LHCN-M2 (cell line): ENCODE results near the gene PUDP. TPM values are rescaled to one million over a fixed set of nuclear protein-coding genes. Genes with fewer than 3 reads are reported as not detected.
"Not testable (repeated sequence)": the region's sequence is repeated elsewhere in the genome, so short reads cannot be mapped to it uniquely, and the experiment has no call there.

Experiments used
- DNase-seq: peaks from one replicate; pipeline ENCODE4 v3.0.0-alpha.2; 2012; ENCODE audit warnings: low read depth
- total RNA-seq: library from RNA; depleted of rRNA; stranded (reverse); fragments of >200 nt; gene quantifications from 2 replicates; pipeline ENCODE4 v1.2.3, GENCODE V29; 2014

The PUDP gene
- total RNA-seq, 1 experiment from 2014 or later: 13.2 TPM

- no peak for DNase-seq
Observed at GRCh38 chrX:7109838-7110793, 37.8 kb downstream of the PUDP start.

GRCh38 chrX:7109049-7109531 is 38.9 kb downstream of the PUDP start:
- peak; percentile 44 for DNase-seq

GRCh38 chrX:7108030-7108429 is 39.9 kb downstream of the PUDP start:
- no peak for DNase-seq

GRCh38 chrX:7106649-7107048 is 41.3 kb downstream of the PUDP start:
- DNase-seq: no peak

- no peak for DNase-seq
Observed at GRCh38 chrX:7102119-7102518, 45.8 kb downstream of the PUDP start.

- no peak for DNase-seq
Observed at GRCh38 chrX:7100022-7100421, 47.9 kb downstream of the PUDP start.

- not testable (repeated sequence) for DNase-seq
Observed at GRCh38 chrX:7095657-7096056, 52.3 kb downstream of the PUDP start.

GRCh38 chrX:7093305-7093704 is 54.6 kb downstream of the PUDP start:
- no peak for DNase-seq

- DNase-seq: no peak
Observed at GRCh38 chrX:7092543-7092942, 55.4 kb downstream of the PUDP start.

GRCh38 chrX:7091923-7092322 is 56.0 kb downstream of the PUDP start:
- no peak for DNase-seq

GRCh38 chrX:7090641-7091040 is 57.3 kb downstream of the PUDP start:
- DNase-seq: no peak

GRCh38 chrX:7088968-7089615 is 58.9 kb downstream of the PUDP start:
- DNase-seq: no peak

GRCh38 chrX:7086384-7086783 is 61.6 kb downstream of the PUDP start:
- no peak for DNase-seq

GRCh38 chrX:7085879-7086278 is 62.1 kb downstream of the PUDP start:
- DNase-seq: no peak

- no peak for DNase-seq
Observed at GRCh38 chrX:7084841-7085240, 63.1 kb downstream of the PUDP start.

GRCh38 chrX:7083468-7084396 is 64.2 kb downstream of the PUDP start:
- peak; percentile 93 for DNase-seq

- peak; percentile 49 for DNase-seq
Observed at GRCh38 chrX:7083021-7083420, 64.9 kb downstream of the PUDP start.

GRCh38 chrX:7082556-7082955 is 65.4 kb downstream of the PUDP start:
- DNase-seq: no peak

- DNase-seq: no peak
Observed at GRCh38 chrX:7077241-7078230, 70.4 kb downstream of the PUDP start.

- DNase-seq: no peak
Observed at GRCh38 chrX:7076245-7076661, 71.7 kb downstream of the PUDP start.

- no peak for DNase-seq
Observed at GRCh38 chrX:7074908-7075204, 73.1 kb downstream of the PUDP start.
